Measurements from ENCODE around the gene SIRPA.

SIRPA gene

GRCh38 chr20:1951436-1952115, 56.4 kb downstream of the SIRPA start:
- no peak for DNase-seq (ENCODE audit: low read depth)

- DNase-seq (ENCODE audit: low read depth), result no peak
Observed at GRCh38 chr20:1952737-1953530, 57.7 kb downstream of the SIRPA start.

GRCh38 chr20:1953621-1954020, 58.4 kb downstream of the SIRPA start:
- no peak for DNase-seq (ENCODE audit: low read depth)

GRCh38 chr20:1955217-1955616, 60.0 kb downstream of the SIRPA start:
- no peak for DNase-seq (ENCODE audit: low read depth)

- no peak for DNase-seq (ENCODE audit: low read depth)
Observed at GRCh38 chr20:1958426-1958825, 63.2 kb downstream of the SIRPA start.

GRCh38 chr20:1959156-1959555, 63.9 kb downstream of the SIRPA start:
- DNase-seq (ENCODE audit: low read depth), result no peak

- no peak for DNase-seq (ENCODE audit: low read depth)
Observed at GRCh38 chr20:1961374-1961773, 66.2 kb downstream of the SIRPA start.

- no peak for DNase-seq (ENCODE audit: low read depth)
Observed at GRCh38 chr20:1964061-1964460, 68.9 kb downstream of the SIRPA start.

- DNase-seq (ENCODE audit: low read depth), result no peak
Observed at GRCh38 chr20:1964659-1965405, 69.6 kb downstream of the SIRPA start.

GRCh38 chr20:1965520-1966351, 70.5 kb downstream of the SIRPA start:
- peak; percentile 43 for DNase-seq (ENCODE audit: low read depth)

GRCh38 chr20:1968964-1969363, 73.8 kb downstream of the SIRPA start:
- no peak for DNase-seq (ENCODE audit: low read depth)

- DNase-seq (ENCODE audit: low read depth), result no peak
Observed at GRCh38 chr20:1971893-1972586, 76.8 kb downstream of the SIRPA start.

GRCh38 chr20:1973601-1974440, 78.6 kb downstream of the SIRPA start:
- DNase-seq (ENCODE audit: low read depth), result no peak

GRCh38 chr20:1975291-1975690, 80.1 kb downstream of the SIRPA start:
- DNase-seq (ENCODE audit: low read depth), result no peak

- no peak for DNase-seq (ENCODE audit: low read depth)
Observed at GRCh38 chr20:1979106-1979778, 84.0 kb downstream of the SIRPA start.

- DNase-seq (ENCODE audit: low read depth), result no peak
Observed at GRCh38 chr20:1982686-1983085, 87.5 kb downstream of the SIRPA start.

GRCh38 chr20:1983301-1983700, 88.1 kb downstream of the SIRPA start:
- DNase-seq (ENCODE audit: low read depth), result no peak

- DNase-seq (ENCODE audit: low read depth), result no peak
Observed at GRCh38 chr20:1987826-1988225, 92.6 kb downstream of the SIRPA start.

Data from activated T-helper 1 cell treated with Interleukin-2 at 50 U/mL for 16 hours (primary cell).